Measurements from ENCODE around the gene PLEKHM1. TPM values are rescaled to one million over a fixed set of nuclear protein-coding genes. Genes with fewer than 3 reads are reported as not detected.
"Not testable (repeated sequence)": the region's sequence is repeated elsewhere in the genome, so short reads cannot be mapped to it uniquely, and the experiment has no call there.

Gene PLEKHM1
- total RNA-seq, 2 donors from 2014 or later: 22.9 to 33.7 TPM

DNA sequence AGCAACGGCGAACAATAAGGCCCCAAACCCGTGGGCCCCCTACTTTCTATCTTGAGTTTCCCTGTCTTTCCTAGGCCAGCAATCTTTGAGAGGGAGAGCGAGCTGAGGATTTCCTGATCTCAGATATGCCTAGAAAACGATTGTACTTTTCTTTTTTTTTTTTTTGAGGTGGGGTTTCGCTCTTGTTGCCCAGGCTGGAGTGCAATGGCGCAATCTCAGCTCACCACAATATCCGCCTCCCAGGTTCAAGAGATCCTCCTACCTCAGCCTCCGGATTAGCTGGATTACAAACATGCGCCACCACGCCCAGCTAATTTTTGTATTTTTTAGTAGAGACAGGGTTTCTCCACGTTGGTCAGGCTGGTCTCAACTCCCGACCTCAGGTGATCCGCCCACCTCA is 42.9 kb downstream of the PLEKHM1 start:
- not testable (repeated sequence) for H3K9me3 Mint-ChIP-seq; H3K36me3 Mint-ChIP-seq; DNase-seq (ENCODE audit: low spot score in 2 of 2); H3K27ac Mint-ChIP-seq; ATAC-seq

- not testable (repeated sequence) for H3K36me3 Mint-ChIP-seq; H3K9me3 Mint-ChIP-seq; H3K27ac Mint-ChIP-seq; DNase-seq (ENCODE audit: low spot score in 2 of 2); ATAC-seq
Measured at GRCh38 chr17:45446872-45447625, 43.5 kb downstream of the PLEKHM1 start.

GRCh38 chr17:45445901-45446743 is 44.4 kb downstream of the PLEKHM1 start:
- DNase-seq (ENCODE audit: low spot score in 2 of 2); H3K9me3 Mint-ChIP-seq; H3K36me3 Mint-ChIP-seq: not testable (repeated sequence)
- ATAC-seq: peak; percentile 94 to 99
- H3K27ac Mint-ChIP-seq: peak overlapping the region in 1 of 2 donors; percentile 52

GRCh38 chr17:45444856-45445820 is 45.4 kb downstream of the PLEKHM1 start:
- not testable (repeated sequence) for H3K9me3 Mint-ChIP-seq; H3K36me3 Mint-ChIP-seq; ATAC-seq; DNase-seq (ENCODE audit: low spot score in 2 of 2)
- peak overlapping the region; percentile 5 to 30 for H3K27ac Mint-ChIP-seq

DNA sequence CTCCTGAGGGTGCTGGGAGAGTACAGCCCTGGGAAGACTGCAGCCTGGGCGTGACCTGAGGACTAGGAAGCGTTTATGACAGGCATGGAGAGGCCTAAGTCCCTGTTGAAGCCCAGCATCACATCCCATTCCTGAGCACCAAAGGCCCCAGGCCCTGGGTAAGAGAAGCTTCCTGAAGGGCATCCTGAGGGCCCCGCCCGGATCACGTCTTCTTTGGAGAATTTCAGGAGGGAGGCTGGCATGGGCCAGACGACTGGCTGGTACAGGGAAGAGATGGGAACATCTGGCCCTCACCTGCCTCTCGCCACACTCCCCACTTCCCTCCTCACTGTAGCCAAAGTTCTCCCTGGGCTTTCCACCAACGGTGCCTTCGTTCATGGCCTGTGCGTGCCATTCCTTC is 46.2 kb downstream of the PLEKHM1 start:
- not testable (repeated sequence) for ATAC-seq; H3K36me3 Mint-ChIP-seq; DNase-seq (ENCODE audit: low spot score in 2 of 2); H3K9me3 Mint-ChIP-seq
- peak overlapping the region in 1 of 2 donors; percentile 5 for H3K27ac Mint-ChIP-seq

GRCh38 chr17:45443371-45444260 is 46.9 kb downstream of the PLEKHM1 start:
- not testable (repeated sequence) for ATAC-seq, H3K9me3 Mint-ChIP-seq, H3K36me3 Mint-ChIP-seq
- DNase-seq (ENCODE audit: low spot score in 2 of 2): peak in 1 of 2 donors; percentile 52
- peak overlapping the region in 1 of 2 donors; percentile 5 for H3K27ac Mint-ChIP-seq

- Mint-ChIP-seq H3K27ac (peak overlapping the region; percentile 72 to 77), H3K36me3 (no peaks in the 10 kb centered on the region), H3K9me3 (no peaks in the 10 kb centered on the region)
- ATAC-seq: no peak
- DNase-seq (ENCODE audit: low spot score in 2 of 2): peak in 1 of 2 donors; percentile 43
Measured at GRCh38 chr17:45441526-45442310, 48.8 kb downstream of the PLEKHM1 start.

- not testable (repeated sequence) for H3K36me3 Mint-ChIP-seq, H3K9me3 Mint-ChIP-seq
- peak overlapping the region in 1 of 2 donors; percentile 52 for H3K27ac Mint-ChIP-seq
- DNase-seq (ENCODE audit: low spot score in 2 of 2) (peak in 1 of 2 donors; percentile 55), ATAC-seq (peak; percentile 57 to 86)
Measured at GRCh38 chr17:45440839-45441515, 49.5 kb downstream of the PLEKHM1 start.

DNA sequence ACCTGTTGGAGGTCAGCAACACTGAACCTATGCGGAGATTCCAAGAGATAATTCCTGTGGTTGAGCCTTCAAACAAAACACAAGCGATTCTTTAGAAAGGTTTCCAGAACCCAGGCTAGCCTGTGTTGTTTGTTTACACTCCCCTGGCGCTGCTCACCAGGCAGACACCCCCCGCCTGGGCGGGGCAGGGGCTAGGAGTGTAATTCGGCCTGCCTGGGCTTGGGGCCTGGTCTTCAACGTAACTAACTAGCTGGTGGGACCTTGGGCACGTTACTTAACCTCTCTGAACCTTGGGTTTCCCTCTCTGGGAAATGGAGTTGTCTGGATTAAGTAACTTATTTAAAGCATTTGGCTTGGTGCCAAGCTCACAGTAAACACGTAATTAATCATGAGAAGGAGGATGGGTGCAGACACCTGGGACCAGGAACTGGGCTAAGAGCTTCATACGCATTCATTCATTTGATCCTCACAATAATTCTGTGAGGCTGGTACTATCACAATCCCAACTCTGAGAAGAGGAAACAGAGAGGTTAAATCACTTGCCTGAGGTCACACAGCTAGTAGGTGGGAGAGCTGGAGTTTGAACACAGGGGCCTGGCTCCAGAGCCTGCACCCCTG is 50.3 kb downstream of the PLEKHM1 start:
- no peaks in the 10 kb centered on the region for H3K9me3 Mint-ChIP-seq
- DNase-seq (ENCODE audit: low spot score in 2 of 2) (no peak), ATAC-seq (no peak)
- H3K27ac Mint-ChIP-seq: peak overlapping the region in 1 of 2 donors; percentile 44
- H3K36me3 Mint-ChIP-seq: no peaks in the 10 kb centered on the region

DNA sequence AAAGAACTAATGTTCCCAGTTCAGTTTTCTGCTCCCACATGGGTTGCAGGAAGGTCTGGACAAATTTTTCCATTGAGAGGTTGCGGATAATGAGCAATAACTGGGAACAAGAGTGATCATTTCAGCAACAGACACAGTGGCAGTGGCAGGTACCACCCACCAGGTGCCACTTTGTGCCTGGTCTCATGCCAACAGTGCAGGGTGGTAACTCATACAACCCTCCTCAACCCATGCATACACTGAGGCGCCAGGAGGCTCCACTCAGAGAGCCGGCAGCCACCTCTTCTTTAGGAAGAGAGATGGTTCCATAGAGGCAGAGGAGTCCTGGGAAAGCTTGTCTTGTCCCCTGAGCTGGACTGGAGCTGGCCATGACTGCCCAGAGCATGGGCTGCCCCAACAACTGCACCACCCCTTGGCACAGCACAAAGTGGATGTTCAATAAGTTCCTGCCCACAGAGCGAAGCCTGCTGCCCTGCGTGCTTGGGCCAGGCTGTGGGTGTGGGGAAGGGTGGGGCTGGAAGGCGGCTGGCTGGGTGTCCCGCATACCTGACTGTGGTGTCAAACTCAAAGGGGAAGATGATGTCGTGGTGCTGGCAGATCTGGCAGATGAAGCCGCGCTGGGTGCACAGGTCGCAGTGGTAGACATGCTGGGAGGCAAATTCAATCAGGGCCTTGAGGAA is 51.5 kb downstream of the PLEKHM1 start:
- no peak overlapping the region for H3K27ac Mint-ChIP-seq
- no peaks in the 10 kb centered on the region for H3K9me3 Mint-ChIP-seq
- DNase-seq (ENCODE audit: low spot score in 2 of 2) (no peak), ATAC-seq (no peak)
- no peaks in the 10 kb centered on the region for H3K36me3 Mint-ChIP-seq

GRCh38 chr17:45437465-45438283 is 52.8 kb downstream of the PLEKHM1 start:
- ATAC-seq (no peak), DNase-seq (ENCODE audit: low spot score in 2 of 2) (no peak)
- no peak overlapping the region for H3K27ac Mint-ChIP-seq
- no peaks in the 10 kb centered on the region for H3K9me3 Mint-ChIP-seq
- H3K36me3 Mint-ChIP-seq: no peaks in the 10 kb centered on the region

DNA sequence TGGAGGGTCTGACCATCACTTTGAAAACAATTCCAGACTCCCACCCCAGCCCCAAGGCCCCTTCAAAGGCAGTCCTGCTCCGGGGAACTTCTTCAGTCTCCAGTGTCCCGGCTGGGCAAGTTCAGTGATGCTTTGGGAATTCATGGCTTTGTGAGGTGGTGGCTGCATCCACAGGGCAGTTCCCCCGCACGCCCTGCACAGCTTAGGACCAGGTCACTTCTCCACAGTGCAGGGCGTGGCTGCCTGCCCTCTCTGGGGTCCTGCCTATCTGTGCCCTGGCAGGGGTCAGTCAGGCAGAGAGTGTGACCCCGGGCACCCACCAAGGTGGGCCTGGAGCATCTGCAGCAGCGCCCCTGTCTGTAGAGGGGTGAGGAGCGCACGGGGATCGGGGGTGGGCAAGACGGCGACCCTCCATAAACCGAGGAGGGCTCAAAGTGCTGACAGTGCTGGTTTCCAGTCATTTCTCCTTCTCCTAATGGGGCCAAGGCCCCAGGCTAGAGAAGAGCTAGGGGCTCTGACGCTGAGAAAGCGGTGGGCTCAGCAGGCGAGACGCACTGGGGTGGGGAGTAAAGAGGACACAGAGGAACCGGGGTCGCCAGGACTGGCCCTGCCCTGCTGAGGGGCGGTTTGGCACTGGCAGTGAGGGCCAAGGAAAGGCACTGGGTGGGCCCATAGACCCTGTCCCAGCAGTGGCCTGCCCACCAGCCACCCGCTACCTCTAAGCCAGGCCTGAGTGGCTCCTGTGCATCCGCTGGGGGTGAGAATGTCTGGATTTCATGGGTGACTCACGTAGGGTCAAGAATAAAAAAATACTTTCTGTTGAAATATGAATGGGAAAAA is 53.7 kb downstream of the PLEKHM1 start:
- no peaks in the 10 kb centered on the region for H3K9me3 Mint-ChIP-seq
- no peak for DNase-seq (ENCODE audit: low spot score in 2 of 2)
- H3K36me3 Mint-ChIP-seq: no peaks in the 10 kb centered on the region
- no peak for ATAC-seq
- H3K27ac Mint-ChIP-seq: no peak overlapping the region

Data from activated naive CD4-positive, alpha-beta T cell treated with anti-CD3 and anti-CD28 coated beads, Interleukin-2, amount 50 U/mL, for 72 hours (primary cell).